ENCODE data around the gene CCDC90B.
"Not testable (repeated sequence)": the region's sequence is repeated elsewhere in the genome, so short reads cannot be mapped to it uniquely, and the experiment has no call there.

Gene CCDC90B

DNA sequence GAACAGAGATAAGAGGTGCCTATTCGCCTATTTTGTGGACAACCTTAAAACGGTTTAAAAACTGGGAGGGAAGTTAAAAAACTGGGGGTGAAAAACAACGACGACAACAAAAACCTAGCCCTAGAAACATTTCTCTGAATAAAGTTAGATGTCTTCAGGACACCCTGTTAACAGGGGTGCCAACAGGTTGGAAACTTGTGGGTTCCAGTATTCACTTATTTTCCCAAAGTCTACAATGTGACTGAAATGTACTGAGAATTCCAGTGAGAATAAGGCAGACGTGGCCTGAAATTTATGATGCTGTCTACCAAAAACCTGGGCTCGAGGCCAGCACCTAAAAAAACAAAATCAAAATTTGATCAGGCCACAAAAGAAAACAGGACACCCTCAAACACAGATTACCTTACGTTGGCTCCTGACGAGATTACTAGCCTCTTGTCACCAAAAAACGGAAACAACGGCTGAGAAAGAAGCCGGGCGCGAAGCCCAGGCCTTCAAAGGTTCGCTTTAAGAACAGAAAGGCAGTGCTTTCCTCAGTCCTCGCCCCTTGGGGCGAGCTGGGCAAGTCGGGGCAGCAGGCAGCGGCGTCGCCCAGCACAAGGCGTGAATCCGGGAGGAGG is 906 bp downstream of the CCDC90B start:
- DNase-seq = peak; percentile 86

DNA sequence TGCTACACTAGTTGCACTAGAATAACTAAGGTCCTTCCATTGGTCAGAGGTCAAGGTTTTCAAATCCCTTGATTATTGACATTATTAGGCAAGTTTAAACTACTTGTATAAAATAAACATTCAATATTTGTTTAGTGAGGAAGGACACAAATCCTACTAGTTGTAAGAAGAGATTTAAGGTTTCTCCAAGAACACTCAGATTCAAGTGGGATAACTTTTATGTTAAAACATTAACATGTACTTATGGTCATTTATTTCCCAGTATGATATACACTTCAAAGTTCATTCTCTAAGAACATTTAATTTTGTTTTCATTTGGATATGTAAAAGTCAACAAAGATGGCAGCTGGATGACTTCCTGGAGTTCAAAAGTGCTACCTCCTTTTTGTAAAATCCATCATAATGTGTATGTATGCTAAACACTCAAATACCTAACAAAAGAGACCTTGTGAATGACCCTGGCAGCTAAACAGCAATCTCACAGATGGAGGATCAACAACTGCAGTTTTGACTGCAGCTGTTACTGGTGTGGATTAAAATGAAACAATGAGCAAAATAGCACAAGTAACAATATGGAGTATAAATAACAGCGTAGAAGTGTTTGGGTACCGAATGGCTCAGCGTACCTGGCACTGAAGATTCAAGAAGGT is 1.5 kb downstream of the CCDC90B start:
- no peak for DNase-seq

GRCh38 chr11:83282084-83282716 is 4.0 kb downstream of the CCDC90B start:
- no peak for DNase-seq

DNA sequence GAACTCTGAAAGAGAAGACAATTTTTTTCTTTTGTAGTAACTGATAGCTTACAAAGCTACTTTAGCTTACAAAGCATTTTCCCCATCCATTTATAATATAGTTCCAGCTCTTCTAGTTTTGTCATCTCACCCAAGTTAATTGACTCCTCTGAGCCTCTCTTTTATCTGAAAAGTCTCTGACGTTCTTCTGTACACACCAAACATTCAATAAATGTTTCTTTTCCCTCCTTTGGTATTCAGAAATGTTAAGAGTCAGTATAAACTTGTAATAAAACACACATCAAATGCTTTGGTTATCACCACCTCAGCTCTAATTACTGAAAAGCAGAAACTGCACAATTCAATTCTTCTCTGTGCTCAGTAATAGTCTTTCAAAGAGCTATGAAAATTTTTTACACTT is 5.9 kb downstream of the CCDC90B start:
- no peak for DNase-seq

DNA sequence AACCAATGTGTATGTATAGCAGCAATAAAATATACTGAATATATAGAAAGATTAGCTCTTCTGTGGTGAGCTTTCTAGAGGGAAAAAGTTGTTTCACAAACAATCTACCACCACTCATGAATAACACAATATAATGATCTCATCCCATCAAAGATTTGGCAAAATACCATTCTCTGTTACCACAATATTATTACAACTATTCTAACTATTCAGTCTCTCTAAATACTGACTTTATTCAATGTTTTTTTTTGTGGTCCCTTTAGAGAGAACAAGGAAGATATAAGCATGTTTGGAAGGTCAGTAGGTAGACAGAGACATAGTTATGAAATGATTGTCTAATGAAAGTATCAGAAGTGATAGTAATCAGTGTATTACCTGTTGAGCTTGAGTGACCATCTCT is 7.8 kb downstream of the CCDC90B start:
- DNase-seq = no peak

DNA sequence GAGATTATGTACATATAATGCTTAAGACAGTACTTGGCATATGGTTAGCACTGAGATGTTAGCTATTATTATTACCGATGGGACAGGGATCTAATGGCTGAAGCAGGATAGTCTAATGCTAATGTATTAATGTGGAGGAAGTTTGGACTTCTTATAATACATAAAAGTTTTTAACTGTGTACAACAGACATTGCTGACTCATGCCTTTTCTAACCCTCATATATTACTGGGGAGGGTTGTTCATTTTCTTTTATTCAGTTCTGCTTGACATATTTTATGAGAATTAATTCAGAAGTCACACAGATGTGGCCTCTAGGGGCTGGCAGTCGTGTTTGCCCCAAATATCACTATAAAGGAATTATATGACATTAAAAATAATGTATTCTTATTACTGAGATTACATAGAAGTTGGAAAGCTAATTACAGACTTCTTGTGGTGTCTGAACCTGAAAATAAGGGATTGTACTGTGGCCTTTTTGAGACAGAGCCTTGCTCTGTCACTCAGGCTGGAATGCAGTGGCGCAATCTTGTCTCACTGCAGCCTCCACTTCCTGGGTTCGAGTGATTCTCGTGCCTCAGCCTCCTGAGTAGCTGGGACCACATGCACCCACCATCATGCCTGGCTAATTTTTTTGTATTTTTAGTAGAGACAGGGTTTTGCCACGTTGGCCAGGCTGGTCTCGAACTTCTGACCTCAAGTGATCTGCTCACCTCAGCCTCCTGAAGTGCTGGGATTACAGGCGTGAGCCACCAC is 10.1 kb downstream of the CCDC90B start:
- no peak for DNase-seq

DNA sequence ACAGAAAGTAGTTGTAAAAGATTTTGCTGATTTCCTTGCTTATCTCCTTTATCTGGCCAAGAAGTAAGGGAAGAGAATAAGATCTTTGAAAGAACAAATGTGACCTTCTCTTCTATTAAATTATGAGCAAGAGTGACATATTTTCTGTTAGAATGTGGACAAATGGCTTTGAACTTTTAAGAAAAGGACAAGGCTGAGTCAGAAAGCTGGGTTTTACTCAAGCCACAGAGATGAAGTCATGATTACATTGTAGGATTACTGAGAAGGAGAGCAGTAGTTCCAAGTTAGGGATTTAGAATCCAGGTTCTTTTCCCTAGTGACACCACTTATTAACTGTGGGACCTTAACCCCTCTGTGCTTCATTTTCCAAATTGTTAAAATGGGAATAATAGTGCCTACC is 13.5 kb downstream of the CCDC90B start:
- DNase-seq = no peak

DNA sequence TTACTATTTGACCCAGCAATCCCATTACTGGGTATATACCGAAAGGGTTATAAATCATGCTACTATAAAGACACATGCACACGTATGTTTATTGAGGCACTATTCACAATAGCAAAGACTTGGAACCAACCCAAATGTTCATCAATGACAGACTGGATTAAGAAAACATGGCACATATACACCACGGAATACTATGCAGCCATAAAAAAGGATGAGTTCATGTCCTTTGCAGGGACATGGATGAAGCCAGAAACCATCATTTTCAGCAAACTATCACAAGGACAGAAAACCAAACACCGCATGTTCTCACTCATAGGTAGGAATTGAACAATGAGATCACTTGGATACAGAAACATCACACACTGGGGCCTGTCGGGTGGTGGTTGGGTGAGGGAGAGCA is 14.4 kb downstream of the CCDC90B start:
- not testable (repeated sequence) for DNase-seq

DNA sequence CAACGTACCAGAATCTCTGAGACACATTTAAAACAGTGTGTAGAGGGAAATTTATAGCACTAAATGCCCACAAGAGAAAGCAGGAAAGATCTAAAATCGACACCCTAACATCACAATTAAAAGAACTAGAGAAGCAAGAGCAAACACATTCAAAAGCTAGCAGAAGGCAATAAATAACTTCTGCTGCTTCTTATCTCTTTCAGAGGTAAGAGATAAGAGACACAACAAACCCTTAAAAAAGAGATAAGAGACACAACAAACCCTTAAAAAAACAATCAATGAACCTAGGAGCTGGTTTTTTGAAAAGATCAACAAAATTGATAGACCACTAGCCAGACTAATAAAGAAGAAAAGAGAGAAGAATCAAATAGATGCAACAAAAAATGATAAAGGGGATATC is 17.1 kb downstream of the CCDC90B start:
- not testable (repeated sequence) for DNase-seq

GRCh38 chr11:83265331-83265730 is 20.8 kb downstream of the CCDC90B start:
- no peak for DNase-seq

- DNase-seq = no peak
Observed at GRCh38 chr11:83259559-83259958, 26.6 kb downstream of the CCDC90B start.

DNA sequence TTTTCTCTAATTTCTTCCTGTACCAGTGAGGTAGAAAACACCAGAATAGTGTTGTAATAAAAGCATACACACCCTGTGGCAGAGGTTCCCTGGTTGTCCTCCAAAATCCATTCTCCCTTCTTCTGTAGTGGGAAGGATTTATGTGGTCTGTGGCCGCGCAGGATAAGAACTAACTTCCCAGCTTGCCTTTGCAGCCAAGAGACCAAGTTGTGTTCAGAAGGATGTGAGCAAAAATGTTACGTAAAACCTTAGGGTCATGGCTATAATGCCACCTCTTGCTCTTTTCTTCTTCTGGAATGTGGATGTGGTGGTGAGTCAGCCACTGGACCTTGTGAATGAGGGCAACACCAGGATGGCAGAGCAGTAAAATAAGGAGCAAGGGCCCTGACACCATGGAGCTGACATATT is 28.4 kb downstream of the CCDC90B start:
- no peak for DNase-seq

DNA sequence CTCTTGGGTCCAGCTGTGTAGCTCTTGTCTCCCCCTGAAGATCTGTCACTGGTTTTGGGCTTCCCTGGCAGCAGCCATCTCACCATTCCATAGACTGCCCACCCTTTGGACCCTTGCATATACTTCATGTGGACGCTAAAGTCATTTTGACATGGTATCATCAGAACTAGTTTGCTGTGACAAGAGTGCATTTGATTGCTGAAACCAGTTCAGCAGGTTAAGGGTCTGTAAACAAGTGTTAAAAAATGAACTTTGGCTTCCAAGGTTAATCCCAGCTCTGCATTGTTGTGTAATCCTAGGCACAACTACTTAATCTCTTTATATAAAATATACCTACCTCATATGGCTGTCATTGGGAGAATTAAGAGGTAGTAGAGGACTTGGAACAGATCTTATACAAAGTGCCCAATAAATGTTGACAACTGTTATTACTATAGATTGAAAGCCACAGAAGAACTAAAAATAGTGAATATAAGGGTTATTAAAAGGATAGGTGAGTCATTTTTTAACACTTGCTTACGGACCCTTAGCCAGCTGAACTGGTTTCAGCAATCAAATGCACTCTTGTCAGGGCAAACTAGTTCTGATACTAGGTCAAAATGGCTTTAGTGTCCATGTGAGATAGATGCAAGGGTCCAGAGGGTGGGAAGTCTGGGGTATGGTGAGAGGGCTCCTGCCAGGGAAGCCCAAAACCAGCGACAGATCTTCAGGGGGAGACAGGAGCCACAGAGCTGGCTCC is 29.4 kb downstream of the CCDC90B start:
- no peak for DNase-seq

DNA sequence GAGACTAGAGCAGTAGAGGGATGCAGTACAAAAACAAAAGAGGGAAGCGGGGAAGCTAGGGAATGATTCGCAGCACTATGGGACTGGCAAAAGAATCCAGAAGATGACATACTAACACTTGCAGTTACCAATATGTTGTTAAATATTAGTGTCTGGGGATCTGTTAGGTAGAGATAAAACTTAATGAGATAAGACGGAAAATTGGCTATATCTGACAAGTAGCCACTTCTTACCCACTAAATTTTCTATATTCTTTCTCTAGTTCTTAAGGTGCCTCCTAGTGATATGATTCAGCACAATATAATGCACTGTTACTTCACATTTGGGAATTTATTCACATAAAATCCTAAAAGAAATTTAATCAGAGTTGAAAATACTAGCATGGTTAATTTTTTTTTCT is 30.8 kb downstream of the CCDC90B start:
- no peak for DNase-seq

GRCh38 chr11:83252941-83253340 is 33.2 kb downstream of the CCDC90B start:
- no peak for DNase-seq

GRCh38 chr11:83252266-83252665 is 33.9 kb downstream of the CCDC90B start:
- DNase-seq = no peak

DNA sequence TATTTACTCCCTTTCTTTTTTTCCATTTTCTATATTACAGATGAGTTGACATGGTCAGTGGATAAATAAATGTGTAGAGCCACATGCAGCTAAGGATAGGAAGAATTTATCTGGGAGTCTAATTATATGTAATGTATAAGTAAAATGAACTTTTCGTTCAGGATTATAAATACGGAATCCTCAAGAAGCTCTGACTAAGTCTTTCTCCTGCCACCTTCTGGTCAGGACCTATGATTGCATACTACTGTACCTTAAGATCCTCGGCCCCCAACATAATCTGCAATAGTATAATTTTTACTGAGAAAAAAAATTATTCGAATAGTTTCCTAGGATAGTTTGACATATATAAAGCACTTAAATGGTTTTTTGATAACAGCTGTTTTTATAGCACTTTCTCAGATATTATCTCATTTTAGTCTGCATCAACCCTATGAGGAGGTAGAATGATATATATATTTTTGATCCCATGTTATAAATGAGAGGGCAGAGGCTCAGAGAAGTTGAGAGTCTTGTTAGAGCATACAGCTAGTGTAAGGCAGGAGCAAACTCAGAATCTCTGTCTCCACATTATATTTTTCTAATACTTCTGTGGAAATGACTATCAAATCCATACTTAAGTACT is 36.1 kb downstream of the CCDC90B start:
- DNase-seq = peak; percentile 13

DNA sequence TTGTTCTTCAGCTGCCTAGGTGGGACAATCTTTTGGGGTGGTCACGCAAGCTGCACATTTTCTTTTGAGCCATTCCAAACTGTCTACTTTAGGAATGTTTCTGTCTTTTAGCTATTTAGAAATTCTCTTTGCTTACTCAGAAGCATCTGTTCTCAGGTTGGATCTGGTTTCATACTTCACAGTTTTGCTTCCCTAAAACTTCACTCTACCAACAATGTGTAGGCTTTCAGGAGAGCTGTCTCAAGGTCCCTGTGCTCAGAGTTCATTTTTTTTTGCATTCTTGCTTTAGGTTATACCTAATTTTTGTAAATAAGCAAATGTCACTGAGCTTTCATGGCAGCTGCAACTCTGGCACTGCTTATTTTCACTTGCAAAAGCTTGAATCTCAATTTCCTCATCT is 36.7 kb downstream of the CCDC90B start:
- no peak for DNase-seq

DNA sequence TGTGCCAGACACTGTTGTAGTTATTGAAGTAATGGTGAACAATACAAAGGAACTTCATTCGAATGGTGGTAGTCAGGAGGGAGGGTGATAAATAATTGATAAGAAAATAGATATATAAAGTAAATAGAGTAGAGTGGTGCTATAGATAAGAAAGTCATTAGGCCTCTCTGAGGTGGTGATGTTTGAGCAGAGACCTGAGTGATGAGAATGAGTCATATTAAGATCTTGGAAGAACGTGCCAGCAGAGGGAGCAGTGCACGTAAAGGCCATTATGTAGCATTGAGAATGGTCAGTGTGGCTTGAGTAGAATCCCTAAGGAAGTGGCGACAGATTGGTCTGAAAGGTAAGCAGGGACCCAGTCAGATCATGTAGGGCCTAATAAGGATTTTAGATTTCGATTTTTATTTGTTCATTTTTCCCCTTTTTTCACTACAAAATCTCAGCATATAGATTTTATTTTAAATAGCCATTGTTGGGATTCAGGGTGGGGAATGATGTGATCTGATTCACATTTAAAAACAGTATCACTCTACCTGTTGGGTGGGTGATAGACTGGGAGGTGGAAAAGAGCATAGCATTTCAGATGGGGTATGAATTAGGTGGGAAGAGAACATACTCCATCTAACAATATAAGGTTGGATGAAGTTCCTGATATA is 44.7 kb downstream of the CCDC90B start:
- peak; percentile 17 for DNase-seq

DNA sequence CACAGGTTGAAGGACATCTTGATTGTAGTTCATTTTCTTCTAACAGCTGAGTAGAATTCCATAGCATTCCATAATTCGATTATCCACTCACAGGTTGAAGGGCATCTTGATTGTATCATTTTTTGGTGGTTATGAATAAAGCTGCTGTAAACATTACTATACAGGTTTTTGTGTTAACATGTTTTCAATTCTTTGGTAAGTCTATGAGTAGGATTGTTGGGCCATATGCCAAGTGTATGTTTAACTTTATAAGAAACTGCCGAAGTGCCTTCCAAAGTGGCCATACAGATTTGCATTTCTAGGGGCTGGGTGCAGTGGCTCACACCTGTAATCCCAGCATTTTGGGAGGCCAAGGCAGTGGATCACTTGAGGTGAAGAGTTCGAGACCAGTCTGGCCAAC is 48.1 kb downstream of the CCDC90B start:
- no peak for DNase-seq

DNA sequence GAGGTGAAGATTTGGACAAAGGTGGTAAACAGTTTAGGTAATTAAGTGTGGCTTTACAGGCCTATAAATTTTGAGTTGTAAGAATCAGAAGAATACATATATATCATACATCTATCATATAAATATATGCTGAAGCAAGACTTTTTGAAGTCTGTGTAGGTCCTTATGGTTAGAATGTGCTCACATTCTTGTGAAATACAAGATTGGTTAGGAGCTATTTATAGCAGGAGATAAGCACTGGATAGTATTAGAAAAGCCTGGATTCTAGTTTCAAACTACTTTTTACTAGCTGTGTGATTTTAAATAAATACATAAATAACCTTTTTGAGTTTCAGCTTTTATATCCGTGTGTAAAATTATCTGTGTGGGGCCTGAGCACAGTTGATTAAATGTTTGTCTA is 50.3 kb downstream of the CCDC90B start:
- DNase-seq = no peak

- no peak for DNase-seq
Observed at GRCh38 chr11:83223457-83223856, 62.7 kb downstream of the CCDC90B start.

Measured in NCI-H2171 treated with DMSO at 0.1 percent for 48 hours (cell line).